NCI-H1436 (cell line): ENCODE measurements around the gene CSKMT.
A peak's percentile ranks its signal among the peaks of the same experiment; 100 is the strongest.
"Not testable (repeated sequence)": the region's sequence is repeated elsewhere in the genome, so short reads cannot be mapped to it uniquely, and the experiment has no call there.

Experiments
- DNase-seq: peaks from one replicate; lab custom pipeline; 2025; lab: John Stamatoyannopoulos, UW

Gene CSKMT

GRCh38 chr11:62689421-62690183 lies 24.5 kb downstream of the CSKMT start, which contains the start of gene LRRN4CL:
Gene LRRN4CL (minus strand): TSS chr11:62689530. CDS start chr11:62688508, 1,022 bp downstream.
- no peak for DNase-seq

- DNase-seq, result not testable (repeated sequence)
These were observed 28.5 kb downstream of the CSKMT start for GRCh38 chr11:62693624-62694023.

DNA sequence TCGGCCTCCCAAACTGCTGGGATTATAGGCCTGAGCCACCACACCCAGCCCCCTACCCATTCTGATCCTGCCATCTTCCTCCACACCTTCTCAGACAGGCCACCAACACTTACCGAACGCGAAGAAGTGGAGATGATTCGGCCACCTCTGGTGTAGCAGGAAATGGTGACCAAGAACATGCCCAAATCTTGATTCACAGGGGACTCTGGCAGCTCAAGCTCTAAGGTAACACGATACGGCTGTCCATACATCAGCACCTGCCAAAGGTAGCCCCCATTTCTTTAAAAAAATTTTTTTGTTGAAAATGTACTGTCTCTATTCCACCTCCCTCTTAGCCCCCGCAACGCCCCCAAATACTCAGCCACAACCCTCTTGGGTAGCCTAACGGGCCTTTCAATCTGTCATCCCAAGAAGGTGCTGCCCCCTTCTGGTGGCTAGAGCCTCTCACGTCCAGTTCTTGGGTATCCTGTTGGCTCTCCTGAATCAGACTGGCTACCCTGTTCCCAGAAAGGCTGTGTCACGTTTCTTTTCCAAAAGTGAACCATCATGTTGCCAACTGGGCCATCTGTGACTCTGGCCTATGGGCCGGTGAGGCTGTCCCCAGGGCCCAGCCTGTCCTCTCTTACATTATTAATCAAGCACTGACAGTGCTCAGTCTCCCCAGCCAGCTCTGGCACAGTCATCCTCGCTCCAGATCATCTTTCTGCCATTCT lies 29.5 kb downstream of the CSKMT start:
- peak; percentile 62 for DNase-seq

DNA sequence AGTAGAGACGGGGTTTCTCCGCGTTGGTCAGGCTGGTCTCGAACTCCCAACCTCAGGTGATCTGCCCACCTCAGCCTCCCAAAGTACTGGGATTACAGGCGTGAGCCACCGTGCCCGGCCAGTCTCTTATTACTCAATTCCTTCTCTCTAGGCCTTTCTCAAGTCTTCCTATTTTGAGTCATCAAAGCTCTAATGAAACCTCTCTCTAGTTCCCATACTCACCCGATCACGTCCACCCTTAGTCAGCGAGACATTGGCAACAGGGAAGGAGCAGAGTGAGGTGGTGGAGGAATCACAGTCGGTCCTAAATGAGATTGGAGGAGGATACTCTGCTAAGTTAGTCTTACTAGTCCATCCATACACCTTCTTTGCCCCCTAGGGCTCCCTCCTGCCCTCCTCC lies 37.1 kb downstream of the CSKMT start:
- DNase-seq, result no peak

- not testable (repeated sequence) for DNase-seq
These were observed 38.8 kb downstream of the CSKMT start for GRCh38 chr11:62703921-62704320.

DNA sequence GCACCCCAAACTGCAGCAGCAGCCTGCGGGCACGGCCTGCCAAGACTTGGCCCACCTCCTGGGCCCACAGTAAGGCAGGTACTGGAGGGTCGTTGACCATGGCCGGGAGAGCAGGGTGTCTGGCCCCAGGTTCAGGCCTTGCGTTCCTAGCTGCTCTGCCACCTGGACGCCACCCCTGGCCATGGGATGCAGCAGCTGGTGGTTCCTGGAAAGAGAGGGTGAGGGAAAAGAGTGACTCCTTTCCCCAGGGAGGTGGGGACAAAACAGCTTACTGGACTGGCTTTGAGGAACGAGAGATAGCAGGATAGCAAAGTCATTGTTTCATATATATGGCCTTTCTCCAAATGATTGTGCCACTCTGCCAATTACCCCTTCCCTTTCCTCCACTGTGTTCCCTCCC lies 40.3 kb downstream of the CSKMT start:
- no peak for DNase-seq

DNA sequence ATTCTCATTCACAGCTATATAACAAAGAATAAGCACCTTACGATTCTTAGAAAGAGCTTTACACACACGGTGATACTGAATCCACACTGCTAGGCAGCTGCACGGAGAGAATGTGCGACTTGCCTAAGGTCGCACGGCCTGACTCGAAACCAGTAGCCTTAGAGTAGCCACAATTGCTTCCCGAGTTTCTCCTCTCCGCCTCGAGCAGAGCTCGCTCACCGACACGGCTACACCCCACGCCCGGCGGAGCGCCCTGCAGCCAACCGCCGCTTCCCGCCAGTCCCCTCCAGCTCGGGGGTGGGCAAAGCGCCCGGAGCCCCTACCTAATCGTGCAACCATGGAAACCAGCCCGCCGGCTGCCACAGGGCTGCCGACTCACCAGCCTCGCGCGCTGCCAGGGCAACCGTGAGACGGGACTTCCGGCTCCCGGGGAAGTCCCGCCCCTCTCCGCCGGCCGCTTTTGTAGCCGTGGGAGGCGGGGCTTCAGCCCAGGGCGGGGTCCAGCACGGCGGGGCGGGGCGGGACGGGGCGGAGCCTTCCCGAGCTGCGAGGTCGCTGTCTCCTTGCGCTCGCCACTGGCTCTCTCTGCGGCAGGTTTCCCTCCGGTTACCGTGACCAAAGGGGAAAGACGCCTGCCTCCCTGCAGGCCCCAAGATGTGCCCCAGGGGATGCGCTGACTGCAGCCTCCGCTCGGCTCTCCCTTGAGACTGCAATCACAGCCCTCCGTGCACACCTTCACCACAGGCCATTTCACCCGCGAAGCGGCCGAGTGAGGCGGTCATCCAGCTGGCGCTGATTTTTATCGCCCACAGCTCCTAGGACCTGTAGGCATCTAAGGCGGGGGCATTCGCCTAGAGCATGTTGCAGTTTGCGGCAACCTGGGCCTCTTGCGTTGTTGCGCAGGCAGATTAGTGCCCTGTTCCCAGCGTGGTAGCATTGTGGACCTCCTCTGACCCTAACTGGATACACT lies 41.1 kb downstream of the CSKMT start:
- peak; percentile 97 for DNase-seq

- no peak for DNase-seq
These were observed 41.7 kb downstream of the CSKMT start for GRCh38 chr11:62706850-62707247.

DNA sequence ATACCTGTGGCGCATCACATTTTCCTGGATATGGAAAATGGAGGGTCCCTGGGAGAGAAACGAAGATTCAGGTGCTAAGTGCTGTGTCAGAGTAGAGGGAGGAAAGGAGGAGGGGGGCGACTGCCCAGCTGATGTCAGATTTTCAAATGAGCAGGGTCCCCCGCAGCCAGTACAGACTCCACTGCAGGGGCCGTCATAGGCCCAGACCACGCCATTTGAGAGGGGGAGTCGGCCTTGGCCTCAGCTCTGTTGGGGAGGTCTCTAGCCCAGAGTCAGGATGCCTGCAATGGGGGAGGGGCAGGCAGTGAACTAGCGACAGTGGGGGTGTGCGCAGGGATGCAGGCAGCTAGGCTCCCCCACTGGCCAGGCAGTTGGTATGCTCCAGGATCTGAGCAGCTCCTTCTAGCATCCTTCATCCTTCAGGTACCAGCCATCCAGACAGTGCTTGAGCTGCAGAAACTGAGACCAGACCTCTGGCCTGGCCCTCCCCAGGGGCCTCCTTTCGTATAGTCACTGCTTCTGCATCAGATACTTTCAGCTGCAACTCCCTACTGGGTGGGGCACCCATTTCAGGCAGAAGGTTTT lies 42.3 kb downstream of the CSKMT start, which contains the start of the genes BSCL2 and GNG3:
Gene BSCL2 (minus strand): TSS at position 148 of the 585 bp plus-strand sequence. CDS start 229 bp downstream, outside the sequence.
Gene GNG3 (plus strand): TSS at position 400 of the 585 bp plus-strand sequence. CDS start 620 bp downstream, outside the sequence.
- DNase-seq, result peak; percentile 18

GRCh38 chr11:62708392-62708791 lies 43.3 kb downstream of the CSKMT start:
- no peak for DNase-seq

- DNase-seq, result peak; percentile 48
These were observed 43.7 kb downstream of the CSKMT start for GRCh38 chr11:62708793-62709192.

DNA sequence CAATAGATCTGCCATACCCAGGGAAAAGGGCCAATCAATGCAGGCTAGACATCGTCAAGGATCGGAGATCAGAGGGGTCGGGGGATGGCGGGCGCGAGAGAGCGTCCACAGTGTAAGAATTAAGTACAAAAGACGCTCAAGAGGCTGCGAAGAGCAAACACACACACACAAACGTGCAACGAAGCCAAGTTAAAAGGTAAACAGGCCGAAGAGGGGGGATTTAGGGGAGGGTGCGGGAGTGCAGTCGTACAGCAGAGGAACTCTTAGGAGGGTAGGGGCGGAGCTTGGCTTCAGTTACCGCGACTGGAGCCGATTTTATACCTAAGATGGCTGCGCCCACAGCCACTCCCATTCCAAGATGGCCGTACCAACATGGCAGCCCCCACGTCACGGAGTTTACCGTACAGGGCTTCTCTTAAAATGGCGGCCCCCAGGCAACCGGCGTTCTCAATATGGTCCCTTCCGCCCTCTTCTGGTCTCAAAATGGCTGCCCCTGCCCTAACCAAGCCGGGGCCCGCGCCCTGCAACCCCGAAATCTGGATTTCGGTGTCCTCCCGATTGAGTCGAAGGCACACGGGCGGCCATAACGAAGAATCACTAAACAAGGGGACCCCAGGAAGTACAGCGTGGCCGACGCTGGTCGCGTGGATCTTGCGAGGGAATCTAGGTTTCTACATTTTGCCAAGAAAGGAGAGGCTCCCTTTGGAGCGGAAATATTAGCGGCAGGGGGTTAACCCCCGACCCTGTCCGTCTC lies 44.3 kb downstream of the CSKMT start:
- DNase-seq, result peak; percentile 98

DNA sequence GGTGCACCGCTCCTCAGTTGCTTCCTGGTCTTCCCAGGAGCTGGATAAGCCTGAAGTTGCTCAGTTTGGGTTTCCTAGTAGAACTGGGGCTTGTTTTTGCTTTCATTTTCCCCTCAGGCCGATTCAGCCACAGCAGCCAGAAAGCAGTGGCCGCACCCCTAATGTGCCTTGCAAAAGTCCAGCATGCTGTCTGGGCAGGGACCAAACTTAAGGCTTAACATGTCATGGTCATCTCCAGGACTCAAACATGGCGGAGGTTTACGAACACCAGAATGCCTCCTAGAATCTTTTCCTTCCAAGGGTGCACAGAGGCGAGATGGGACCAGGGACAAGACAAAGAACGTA lies 44.9 kb downstream of the CSKMT start:
- no peak for DNase-seq

DNA sequence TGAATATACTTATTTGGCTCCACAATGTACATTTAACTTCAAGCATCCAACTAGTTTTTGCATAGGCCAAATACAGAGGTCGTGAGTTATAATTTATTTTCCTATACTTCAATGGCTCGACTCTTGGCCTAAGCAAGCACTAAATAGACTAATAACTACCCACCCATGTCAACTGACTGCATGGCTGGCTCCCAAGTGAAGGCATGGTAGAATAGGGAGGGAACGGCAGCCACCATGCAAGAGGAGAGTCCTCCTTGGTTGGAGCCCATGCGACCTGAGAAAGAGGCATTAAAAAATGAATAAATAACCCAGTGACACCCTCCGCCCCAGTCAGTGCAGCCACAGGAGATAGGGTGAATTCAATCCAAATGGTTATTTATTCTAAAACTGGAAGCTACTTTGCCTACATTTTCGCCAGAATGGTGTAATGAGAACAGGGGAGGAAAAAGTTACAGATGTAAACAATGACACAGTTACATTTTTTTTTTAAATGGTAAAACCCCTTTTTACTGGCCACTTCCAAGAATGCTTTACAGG lies 47.2 kb downstream of the CSKMT start:
- no peak for DNase-seq

DNA sequence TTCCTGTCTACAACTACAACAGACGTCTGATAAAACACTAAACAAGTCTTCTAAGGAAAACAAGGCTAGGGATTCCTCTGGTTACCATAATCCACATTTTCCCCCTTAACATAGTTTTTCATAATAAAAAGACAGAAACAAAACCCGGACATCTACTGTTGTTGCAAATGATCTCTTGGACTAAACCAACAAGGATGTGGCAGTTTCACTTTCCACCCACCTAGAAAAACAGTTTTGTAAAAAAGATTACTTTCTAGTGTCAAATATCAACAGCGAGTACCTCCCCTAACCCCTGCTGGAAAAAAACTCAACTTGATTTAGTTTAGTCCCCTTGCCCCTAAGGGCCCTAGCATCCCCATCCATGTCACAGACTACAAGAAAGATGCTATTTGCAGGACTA lies 47.7 kb downstream of the CSKMT start:
- DNase-seq, result no peak

GRCh38 chr11:62713343-62713742 lies 48.2 kb downstream of the CSKMT start:
- no peak for DNase-seq

- no peak for DNase-seq
These were observed 50.3 kb downstream of the CSKMT start for GRCh38 chr11:62715150-62716130.

GRCh38 chr11:62716206-62716605 lies 51.1 kb downstream of the CSKMT start:
- no peak for DNase-seq

- no peak for DNase-seq
These were observed 51.7 kb downstream of the CSKMT start for GRCh38 chr11:62716816-62717215.
